Thyroid gland (tissue), 4 donors: ENCODE data around the gene ACTN2.

ENCODE experiments used
- POLR2A ChIP-seq, 2 donors: fragments of 450-650 bp; IDR thresholded peaks; one replicate each; pipeline ENCODE4 v1.6.1; 2017; ENCODE audit warnings: antibody characterized with exemption in 2 of 2, mild to moderate bottlenecking in 2 of 2, moderate library complexity in 1 of 2
- TF ChIP-seq, protein P1 (sequence below), 6 experiments: fragments of 200-600 bp in 3 of 6; fragments of 450-650 bp in 3 of 6; sonication (generic) in 3 of 6; IDR thresholded peaks; one replicate each; pipeline ENCODE4 v1.5.1; 2016 to 2019; ENCODE audit warnings: antibody characterized with exemption in 6 of 6, mild to moderate bottlenecking in 2 of 6, inconsistent platforms in 1 of 6, moderate library complexity in 1 of 6

DNA sequence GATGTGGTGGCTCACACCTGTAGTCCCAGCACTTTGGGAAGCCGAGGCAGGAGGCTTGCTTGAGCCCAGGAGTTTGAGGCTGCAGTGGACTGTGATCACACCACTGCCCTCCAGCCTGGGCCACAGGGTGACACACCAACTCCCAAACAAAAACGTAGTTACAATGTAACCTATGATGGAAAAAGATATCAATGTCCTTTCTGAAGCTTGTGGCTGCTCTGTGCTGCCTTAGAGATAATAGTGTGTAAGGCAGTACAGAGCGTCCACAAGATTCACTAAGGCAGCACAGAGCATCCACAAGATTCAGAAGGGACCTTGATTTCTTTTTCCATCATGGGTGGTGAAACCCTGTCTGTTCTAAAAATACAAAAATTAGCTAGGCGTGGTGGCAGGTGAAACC lies 42.5 kb downstream of the ACTN2 start:
- TF ChIP-seq, protein P1, sequence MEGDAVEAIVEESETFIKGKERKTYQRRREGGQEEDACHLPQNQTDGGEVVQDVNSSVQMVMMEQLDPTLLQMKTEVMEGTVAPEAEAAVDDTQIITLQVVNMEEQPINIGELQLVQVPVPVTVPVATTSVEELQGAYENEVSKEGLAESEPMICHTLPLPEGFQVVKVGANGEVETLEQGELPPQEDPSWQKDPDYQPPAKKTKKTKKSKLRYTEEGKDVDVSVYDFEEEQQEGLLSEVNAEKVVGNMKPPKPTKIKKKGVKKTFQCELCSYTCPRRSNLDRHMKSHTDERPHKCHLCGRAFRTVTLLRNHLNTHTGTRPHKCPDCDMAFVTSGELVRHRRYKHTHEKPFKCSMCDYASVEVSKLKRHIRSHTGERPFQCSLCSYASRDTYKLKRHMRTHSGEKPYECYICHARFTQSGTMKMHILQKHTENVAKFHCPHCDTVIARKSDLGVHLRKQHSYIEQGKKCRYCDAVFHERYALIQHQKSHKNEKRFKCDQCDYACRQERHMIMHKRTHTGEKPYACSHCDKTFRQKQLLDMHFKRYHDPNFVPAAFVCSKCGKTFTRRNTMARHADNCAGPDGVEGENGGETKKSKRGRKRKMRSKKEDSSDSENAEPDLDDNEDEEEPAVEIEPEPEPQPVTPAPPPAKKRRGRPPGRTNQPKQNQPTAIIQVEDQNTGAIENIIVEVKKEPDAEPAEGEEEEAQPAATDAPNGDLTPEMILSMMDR (IDR thresholded peaks at IDR 0.05), result no peak
- no peak for TF ChIP-seq POLR2A (IDR thresholded peaks at IDR 0.05)
